ENCODE data around the gene MYO9B.

DNA sequence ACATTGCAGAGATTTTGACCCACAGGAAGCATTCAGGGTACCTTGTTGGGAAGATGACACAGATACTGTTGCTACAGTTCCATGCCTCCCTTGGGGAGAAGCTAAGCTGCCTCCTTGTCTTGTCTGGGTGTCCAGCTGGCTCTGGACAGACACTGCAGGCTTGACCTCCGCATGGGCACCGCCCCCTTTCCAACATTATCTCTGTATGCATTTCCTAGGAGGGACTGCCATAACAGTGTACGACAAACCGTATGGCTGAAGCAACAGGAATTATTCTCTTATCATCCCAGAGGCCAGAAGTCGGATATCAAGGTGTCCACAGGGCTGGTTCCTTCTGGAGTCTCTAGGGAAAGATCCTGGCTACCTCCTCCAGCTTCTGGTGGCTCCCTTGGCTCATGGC is 72.6 kb downstream of the MYO9B start:
- TF ChIP-seq, protein P1, sequence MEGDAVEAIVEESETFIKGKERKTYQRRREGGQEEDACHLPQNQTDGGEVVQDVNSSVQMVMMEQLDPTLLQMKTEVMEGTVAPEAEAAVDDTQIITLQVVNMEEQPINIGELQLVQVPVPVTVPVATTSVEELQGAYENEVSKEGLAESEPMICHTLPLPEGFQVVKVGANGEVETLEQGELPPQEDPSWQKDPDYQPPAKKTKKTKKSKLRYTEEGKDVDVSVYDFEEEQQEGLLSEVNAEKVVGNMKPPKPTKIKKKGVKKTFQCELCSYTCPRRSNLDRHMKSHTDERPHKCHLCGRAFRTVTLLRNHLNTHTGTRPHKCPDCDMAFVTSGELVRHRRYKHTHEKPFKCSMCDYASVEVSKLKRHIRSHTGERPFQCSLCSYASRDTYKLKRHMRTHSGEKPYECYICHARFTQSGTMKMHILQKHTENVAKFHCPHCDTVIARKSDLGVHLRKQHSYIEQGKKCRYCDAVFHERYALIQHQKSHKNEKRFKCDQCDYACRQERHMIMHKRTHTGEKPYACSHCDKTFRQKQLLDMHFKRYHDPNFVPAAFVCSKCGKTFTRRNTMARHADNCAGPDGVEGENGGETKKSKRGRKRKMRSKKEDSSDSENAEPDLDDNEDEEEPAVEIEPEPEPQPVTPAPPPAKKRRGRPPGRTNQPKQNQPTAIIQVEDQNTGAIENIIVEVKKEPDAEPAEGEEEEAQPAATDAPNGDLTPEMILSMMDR (IDR thresholded peaks at IDR 0.05; ENCODE audit: poor library complexity) = no peak
- TF ChIP-seq EZH2 (IDR thresholded peaks at IDR 0.05; ENCODE audit: borderline replicate concordance) = no peak

All from hepatocyte (in vitro differentiated cells).